Tibial nerve (tissue), 3 donors: ENCODE results near the gene DNM2.

Experiments
- CTCF ChIP-seq, 5 experiments: fragments of 200-600 bp in 3 of 5; fragments of 450-650 bp in 2 of 5; sonication (generic) in 3 of 5; IDR thresholded peaks; one replicate each; pipeline ENCODE4 v1.5.1; 2016 to 2019; ENCODE audit warnings: antibody characterized with exemption in 5 of 5, mild to moderate bottlenecking in 3 of 5, moderate library complexity in 2 of 5
- POLR2A ChIP-seq, 2 donors: fragments of 450-650 bp; IDR thresholded peaks; one replicate each; pipeline ENCODE4 v1.6.1; 2017; ENCODE audit warnings: antibody characterized with exemption in 2 of 2, mild to moderate bottlenecking in 2 of 2, moderate library complexity in 2 of 2

GRCh38 chr19:10749435-10750384, 31.8 kb downstream of the DNM2 start:
- TF ChIP-seq POLR2A (IDR thresholded peaks at IDR 0.05) (no peak), CTCF (IDR thresholded peaks at IDR 0.05) (no peak)
